ENCODE data around the gene FBXO11.
A peak's percentile ranks its signal among the peaks of the same experiment; 100 is the strongest.
"Not testable (repeated sequence)": the region's sequence is repeated elsewhere in the genome, so short reads cannot be mapped to it uniquely, and the experiment has no call there.

The FBXO11 gene

DNA sequence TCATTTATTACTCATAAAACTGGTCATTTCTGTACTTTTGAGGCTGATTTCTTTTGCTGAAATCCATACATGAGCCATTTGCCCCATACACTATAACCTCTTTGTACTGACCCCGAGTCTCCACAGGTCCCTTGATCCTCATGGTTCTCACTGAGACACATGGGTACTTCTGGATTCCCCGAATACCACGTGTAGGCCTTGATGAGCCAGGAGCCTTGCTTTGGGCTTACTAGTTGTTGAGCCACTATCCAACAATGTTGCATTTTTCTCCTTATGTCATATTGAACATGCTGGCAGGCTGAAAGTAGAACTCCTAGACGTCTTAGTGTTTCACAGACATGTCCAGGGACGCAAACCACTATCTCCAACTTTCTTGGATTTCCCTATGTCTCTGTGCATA, 2.4 kb upstream of the FBXO11 start:
- H3K27me3 ChIP-seq (replicated peaks) = no peaks in the 10 kb centered on the region
- TF ChIP-seq CTCF (IDR thresholded peaks at IDR 0.05; ENCODE audit: low read depth, low read length, missing control alignments) = no peak
- H3K4me3 ChIP-seq (ENCODE audit: low read depth, low read length) = no peak overlapping the region
- no peaks in the 10 kb centered on the region for H3K36me3 ChIP-seq (replicated peaks)
- DNase-seq = no peak
- no peak overlapping the region for H3K27ac ChIP-seq
- in situ Hi-C loops (cut with HindIII; ENCODE audit: low pct_ligation_motif_present, low sequenced_read_pairs) = no loop called here

GRCh38 chr2:47907039-47907781, 912 bp upstream of the FBXO11 start:
- in situ Hi-C loops (cut with HindIII; ENCODE audit: low pct_ligation_motif_present, low sequenced_read_pairs) = no loop called here
- Histone ChIP-seq H3K36me3 (replicated peaks) (no peaks in the 10 kb centered on the region), H3K27me3 (replicated peaks) (no peaks in the 10 kb centered on the region), H3K27ac (peak overlapping the region; percentile 91), H3K4me3 (ENCODE audit: low read depth, low read length) (peak overlapping the region; percentile 87)
- no peak for DNase-seq
- TF ChIP-seq CTCF (IDR thresholded peaks at IDR 0.05; ENCODE audit: low read depth, low read length, missing control alignments) = no peak

DNA sequence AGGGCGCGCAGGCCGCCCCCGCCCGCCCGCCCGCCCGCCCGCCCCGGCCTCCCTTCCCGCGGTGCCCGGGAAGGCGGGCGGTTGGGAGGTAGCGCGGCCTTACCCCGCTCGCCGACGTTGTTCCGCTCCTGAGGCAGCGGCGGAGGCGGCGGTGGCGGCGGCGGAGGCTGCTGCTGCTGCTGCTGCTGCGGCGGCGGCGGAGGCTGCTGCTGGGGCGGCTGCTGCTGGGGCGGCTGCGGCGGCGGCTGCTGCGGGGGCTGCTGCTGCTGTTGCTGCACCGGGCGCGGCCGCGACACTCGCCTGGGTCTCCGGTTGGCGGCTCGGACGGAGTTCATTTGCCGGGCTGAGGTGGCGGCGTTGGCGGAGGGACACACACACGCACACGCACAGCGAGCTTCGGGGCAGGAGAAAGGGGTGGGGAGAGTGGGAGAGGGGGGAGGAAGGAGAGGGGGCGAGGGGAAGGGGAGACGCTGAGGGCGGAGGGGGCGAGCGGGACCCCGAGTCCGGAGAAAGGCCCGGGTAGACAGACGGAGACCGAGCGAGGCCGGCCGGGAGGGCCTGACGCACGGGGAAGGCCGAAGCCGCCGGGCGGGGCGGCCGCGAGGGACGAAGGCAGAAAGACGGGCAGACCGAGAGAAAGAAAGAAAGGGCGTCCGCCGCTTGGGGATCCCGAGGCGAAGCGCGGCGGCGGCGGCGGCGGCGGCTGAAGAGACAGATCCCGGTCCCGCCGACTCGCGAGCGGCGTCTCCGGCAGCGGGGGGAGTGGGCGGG, 727 bp downstream of the FBXO11 start:
- Histone ChIP-seq H3K4me3 (ENCODE audit: low read depth, low read length) (peak overlapping the region; percentile 87), H3K36me3 (replicated peaks) (no peaks in the 10 kb centered on the region), H3K27me3 (replicated peaks) (no peaks in the 10 kb centered on the region), H3K27ac (peak overlapping the region; percentile 91)
- no peak for TF ChIP-seq CTCF (IDR thresholded peaks at IDR 0.05; ENCODE audit: low read depth, low read length, missing control alignments)
- in situ Hi-C loops (cut with HindIII; ENCODE audit: low pct_ligation_motif_present, low sequenced_read_pairs) = no loop called here
- peak; percentile 35 for DNase-seq

- no peak for TF ChIP-seq CTCF (IDR thresholded peaks at IDR 0.05; ENCODE audit: low read depth, low read length, missing control alignments)
- in situ Hi-C loops (cut with HindIII; ENCODE audit: low pct_ligation_motif_present, low sequenced_read_pairs) = no loop called here
- no peaks in the 10 kb centered on the region for H3K27me3 ChIP-seq (replicated peaks)
- H3K4me3 ChIP-seq (ENCODE audit: low read depth, low read length) = peak overlapping the region; percentile 87
- H3K36me3 ChIP-seq (replicated peaks) = no peaks in the 10 kb centered on the region
- no peak for DNase-seq
- peak overlapping the region; percentile 91 for H3K27ac ChIP-seq
These were observed 2.4 kb downstream of the FBXO11 start for GRCh38 chr2:47903781-47904490.

GRCh38 chr2:47901892-47902291, 4.4 kb downstream of the FBXO11 start:
- H3K27ac ChIP-seq; in situ Hi-C loops (cut with HindIII; ENCODE audit: low pct_ligation_motif_present, low sequenced_read_pairs); H3K36me3 ChIP-seq (replicated peaks): not testable (repeated sequence)

GRCh38 chr2:47900857-47901256, 5.4 kb downstream of the FBXO11 start:
- DNase-seq = no peak
- in situ Hi-C loops (cut with HindIII; ENCODE audit: low pct_ligation_motif_present, low sequenced_read_pairs) = no loop called here
- no peak for TF ChIP-seq CTCF (IDR thresholded peaks at IDR 0.05; ENCODE audit: low read depth, low read length, missing control alignments)
- no peaks in the 10 kb centered on the region for H3K36me3 ChIP-seq (replicated peaks)
- H3K27ac ChIP-seq = no peak overlapping the region
- H3K4me3 ChIP-seq (ENCODE audit: low read depth, low read length) = no peak overlapping the region
- no peaks in the 10 kb centered on the region for H3K27me3 ChIP-seq (replicated peaks)

More at GRCh38 chr2:47901892-47902291, 4.4 kb downstream of the FBXO11 start:
- DNase-seq; H3K27me3 ChIP-seq (replicated peaks); H3K4me3 ChIP-seq (ENCODE audit: low read depth, low read length): not testable (repeated sequence)

All from brain microvascular endothelial cell (primary cell).